ENCODE measurements around the gene SUPT3H. TPM values are rescaled to one million over a fixed set of nuclear protein-coding genes. Genes with fewer than 3 reads are reported as not detected.

SUPT3H gene
- total and polyA plus RNA-seq, 2 of the 8 experiments (the other 6 are each of a cell fraction or from before 2014, with no cell fraction given), result 18.8 to 23.0 TPM

DNA sequence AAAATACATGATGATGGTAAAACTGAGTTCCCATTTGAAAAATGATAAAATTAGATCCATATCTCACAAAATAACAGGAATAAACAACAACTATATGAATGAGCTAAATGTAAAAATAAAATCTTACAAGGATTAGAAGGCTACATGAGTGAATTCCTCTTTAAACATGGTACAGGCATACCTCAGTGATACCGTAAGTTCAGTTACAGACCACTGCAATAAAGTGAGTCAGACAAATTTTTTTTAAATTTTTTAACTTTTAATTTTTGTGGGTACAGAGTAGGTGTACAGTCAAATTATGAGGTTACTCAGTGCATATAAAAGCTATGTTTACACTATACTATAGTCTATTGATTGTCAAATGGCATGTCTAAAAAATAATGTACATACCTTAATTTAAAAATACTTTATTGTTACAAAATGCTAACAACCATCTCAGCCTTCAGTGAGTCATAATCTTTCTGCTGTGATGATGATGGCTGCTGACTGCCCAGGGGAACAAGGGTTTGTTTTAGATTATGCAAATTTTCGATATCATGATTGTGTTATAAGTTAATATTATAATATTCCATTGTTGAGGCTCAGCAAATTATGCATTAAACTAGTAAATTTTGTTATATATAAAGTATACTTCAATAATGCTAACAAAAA is 272.4 kb downstream of the SUPT3H start (continued):
- TF ChIP-seq GTF2F1 (IDR thresholded peaks at IDR 0.05; ENCODE audit: borderline replicate concordance, low read depth, low read length), result no peak
- no peak for TF ChIP-seq YY1 (IDR thresholded peaks at IDR 0.05; ENCODE audit: low read depth, low read length)
